ENCODE measurements around the gene ANKRD13B.

The ANKRD13B gene

GRCh38 chr17:29583324-29584248, 9.3 kb upstream of the ANKRD13B start:
- no peak for DNase-seq

- DNase-seq: no peak
Observed at GRCh38 chr17:29584452-29585079, 8.4 kb upstream of the ANKRD13B start.

- peak; percentile 9 to 12 for DNase-seq
Observed at GRCh38 chr17:29585080-29585751, 7.7 kb upstream of the ANKRD13B start.

- peak in 1 of 2 experiments; percentile 3 for DNase-seq
Observed at GRCh38 chr17:29586676-29587469, 6.1 kb upstream of the ANKRD13B start.

GRCh38 chr17:29587591-29587990, 5.3 kb upstream of the ANKRD13B start:
- no peak for DNase-seq

- peak; percentile 19 to 28 for DNase-seq
Observed at GRCh38 chr17:29588017-29588561, 4.8 kb upstream of the ANKRD13B start.

GRCh38 chr17:29588562-29589411, 4.1 kb upstream of the ANKRD13B start:
- peak; percentile 10 to 22 for DNase-seq

GRCh38 chr17:29589524-29590410, 3.2 kb upstream of the ANKRD13B start, which contains the start of gene GIT1:
Gene GIT1 (minus strand): TSS chr17:29589648. CDS start chr17:29589378, 270 bp downstream.
- DNase-seq: peak; percentile 58 to 71

- peak; percentile 32 to 43 for DNase-seq
Observed at GRCh38 chr17:29590411-29591145, 2.4 kb upstream of the ANKRD13B start.

- DNase-seq: peak; percentile 63 to 86
Observed at GRCh38 chr17:29591146-29591736, 1.7 kb upstream of the ANKRD13B start.

GRCh38 chr17:29591737-29592608, 959 bp upstream of the ANKRD13B start:
- DNase-seq: peak; percentile 83 to 86

GRCh38 chr17:29593591-29594518, 923 bp downstream of the ANKRD13B start:
- DNase-seq: peak; percentile 51 to 54

- no peak for DNase-seq
Observed at GRCh38 chr17:29594519-29595090, 1.7 kb downstream of the ANKRD13B start.

- DNase-seq: no peak
Observed at GRCh38 chr17:29595107-29595942, 2.4 kb downstream of the ANKRD13B start.

All from Kasumi-1 (cell line).